Liver (tissue), 9 donors: ENCODE results near the gene TRIOBP. TPM values are rescaled to one million over a fixed set of nuclear protein-coding genes. Genes with fewer than 3 reads are reported as not detected.

ENCODE experiments used
- DNase-seq: peaks from one replicate; pipeline ENCODE4 v3.0.0-alpha.2; 2017; ENCODE audit warnings: low spot score
- H3K27ac ChIP-seq, 2 donors: one replicate each; pipeline ENCODE4 v1.7.0; 2013; ENCODE audit warnings: inconsistent platforms in 2 of 2, low read length in 2 of 2, control low read depth in 1 of 2, low read depth in 1 of 2, mild to moderate bottlenecking in 1 of 2
- H3K27me3 ChIP-seq, 4 donors: one replicate each; pipeline versions ENCODE4 v1.6.1 to v1.7.0; 2013; ENCODE audit warnings: low read length in 3 of 4, inconsistent platforms in 1 of 4, mild to moderate bottlenecking in 1 of 4, moderate library complexity in 1 of 4; ENCODE audit not compliant: control insufficient read depth in 4 of 4, insufficient read depth in 4 of 4
- H3K36me3 ChIP-seq, 4 donors: one replicate each; pipeline versions ENCODE4 v1.6.1 to v1.7.0; 2013; ENCODE audit warnings: low read length in 3 of 4, mild to moderate bottlenecking in 3 of 4, low read depth in 1 of 4, moderate library complexity in 1 of 4; ENCODE audit not compliant: control insufficient read depth in 4 of 4, insufficient read depth in 3 of 4
- H3K4me1 ChIP-seq, 4 donors: one replicate each; pipeline versions ENCODE4 v1.6.1 to v1.7.0; 2013; ENCODE audit warnings: low read length in 3 of 4, mild to moderate bottlenecking in 3 of 4, moderate library complexity in 1 of 4; ENCODE audit not compliant: control insufficient read depth in 4 of 4, insufficient read depth in 4 of 4
- H3K4me3 ChIP-seq, 3 donors: one replicate each; pipeline versions ENCODE4 v1.6.1 to v1.7.0; 2013; ENCODE audit warnings: low read length in 3 of 3, control low read depth in 1 of 3, low read depth in 1 of 3, mild to moderate bottlenecking in 1 of 3
- H3K9ac ChIP-seq, 2 donors: one replicate each; pipeline ENCODE4 v1.7.0; 2013; ENCODE audit warnings: low read length in 2 of 2, mild to moderate bottlenecking in 2 of 2, moderate library complexity in 2 of 2, control low read depth in 1 of 2, low read depth in 1 of 2
- H3K9me3 ChIP-seq, 4 donors: one replicate each; pipeline versions ENCODE4 v1.6.1 to v1.7.0; 2013; ENCODE audit warnings: low read length in 3 of 4; ENCODE audit not compliant: control insufficient read depth in 4 of 4
- EGR1 ChIP-seq, 2 donors: IDR thresholded peaks; 2 replicates each; pipeline ENCODE4 v1.6.1; 2016 to 2018; ENCODE audit warnings: antibody characterized with exemption in 2 of 2, low read depth in 2 of 2
- FOXA1 ChIP-seq: IDR thresholded peaks from 2 replicates; pipeline ENCODE4 v1.6.1; 2016; ENCODE audit warnings: antibody characterized with exemption
- FOXA2 ChIP-seq: IDR thresholded peaks from 2 replicates; pipeline ENCODE4 v1.6.1; 2016; ENCODE audit warnings: antibody characterized with exemption
- GABPA ChIP-seq, 2 donors: IDR thresholded peaks in 1 of 2; conservative IDR thresholded peaks in 1 of 2; 2 replicates each; pipeline ENCODE4 v1.6.1; 2016; ENCODE audit warnings: antibody characterized with exemption in 2 of 2, mild to moderate bottlenecking in 1 of 2, moderate library complexity in 1 of 2
- HNF4A ChIP-seq, 2 donors: conservative IDR thresholded peaks; 2 replicates each; pipeline ENCODE4 v1.6.1; 2016; ENCODE audit warnings: antibody characterized with exemption in 2 of 2, mild to moderate bottlenecking in 2 of 2
- HNF4G ChIP-seq: IDR thresholded peaks from 2 replicates; pipeline ENCODE4 v1.6.1; 2016; ENCODE audit warnings: antibody characterized with exemption
- JUND ChIP-seq, 2 donors: IDR thresholded peaks; 2 replicates each; pipeline ENCODE4 v1.6.1; 2016; ENCODE audit warnings: antibody characterized with exemption in 2 of 2
- NR2F2 ChIP-seq: IDR thresholded peaks from 2 replicates; pipeline ENCODE4 v1.6.1; 2016; ENCODE audit warnings: antibody characterized with exemption
- RAD21 ChIP-seq, 2 donors: IDR thresholded peaks; 2 replicates each; pipeline ENCODE4 v1.6.1; 2016; ENCODE audit warnings: antibody characterized with exemption in 2 of 2, mild to moderate bottlenecking in 2 of 2
- REST ChIP-seq: IDR thresholded peaks from 2 replicates; pipeline ENCODE4 v1.6.1; 2016; ENCODE audit warnings: antibody characterized with exemption, mild to moderate bottlenecking
- RXRA ChIP-seq, 2 donors: IDR thresholded peaks; 2 replicates each; pipeline ENCODE4 v1.6.1; 2017 to 2018; ENCODE audit warnings: antibody characterized with exemption in 2 of 2, mild to moderate bottlenecking in 1 of 2
- SP1 ChIP-seq: IDR thresholded peaks from 2 replicates; pipeline ENCODE4 v1.6.1; 2018; ENCODE audit warnings: antibody characterized with exemption, mild to moderate bottlenecking
- TAF1 ChIP-seq: conservative IDR thresholded peaks from 2 replicates; pipeline ENCODE4 v1.6.1; 2016; ENCODE audit warnings: antibody characterized with exemption, mild to moderate bottlenecking
- YY1 ChIP-seq: IDR thresholded peaks from 2 replicates; pipeline ENCODE4 v1.6.1; 2016; ENCODE audit warnings: antibody characterized with exemption, mild to moderate bottlenecking
- ZBTB33 ChIP-seq: IDR thresholded peaks from 2 replicates; pipeline ENCODE4 v1.6.1; 2016; ENCODE audit warnings: antibody characterized with exemption
- WGBS: extraction: QIAGEN DNeasy Blood & Tissue Kit; methylation state at CpG from one replicate; pipeline ENCODE4 v1.1.7; 2013; 5-methylcytosine and 5-hydroxymethylcytosine counted together
- polyA plus RNA-seq, 2 donors: library from polyadenylated mRNA; stranded (reverse) in 1 of 2; unstranded in 1 of 2; fragments of 200-250 nt in 1 of 2; fragments of >200 nt in 1 of 2; fragmentation: Nextera tagmentation in 1 of 2; extraction: Ambion mirVana in 1 of 2; gene quantifications; one replicate each; pipeline versions ENCODE4 v1.2.1 to v1.2.3, GENCODE V29; 2013 to 2015
- total RNA-seq, 2 donors: library from RNA; depleted of rRNA; stranded (reverse); fragments of >200 nt; gene quantifications; one replicate each; pipeline ENCODE4 v1.2.3, GENCODE V29; 2014
- TF ChIP-seq, protein P1 (sequence below): IDR thresholded peaks from 2 replicates; pipeline ENCODE4 v1.6.1; 2016; ENCODE audit warnings: antibody characterized with exemption
- TF ChIP-seq, protein P2 (sequence below): IDR thresholded peaks from 2 replicates; pipeline ENCODE4 v1.6.1; 2016; ENCODE audit warnings: antibody characterized with exemption
- TF ChIP-seq, protein P3 (sequence below): fragments of 150-350 bp; IDR thresholded peaks from 2 replicates; pipeline ENCODE4 v1.5.1; 2017; ENCODE audit warnings: improper control_type of control experiment, low read depth, low read length; ENCODE audit not compliant: missing input control
- donor health status: healthy.
- donor health status: healthy.
- donor health status: healthy.
- donor health status: healthy.
- donor health status: healthy.

TRIOBP gene
- total and polyA plus RNA-seq, 4 donors, result 4.8 to 41.1 (median 21.6) TPM

GRCh38 chr22:37676736-37677492 is 19.9 kb upstream of the TRIOBP start:
- no peaks in the 10 kb centered on the region for H3K9me3 ChIP-seq
- no peaks in the 10 kb centered on the region for H3K27me3 ChIP-seq
- H3K4me3 ChIP-seq, result peak overlapping the region in 2 of 3 donors; percentile 41 to 60
- H3K9ac ChIP-seq, result peak overlapping the region; percentile 58 to 63
- H3K4me1 ChIP-seq, result peaks cover 10 to 41% (median 30%) of the 10 kb centered on the region in 4 donors
- TF ChIP-seq ZBTB33, result no peak
- TF ChIP-seq, protein P1, sequence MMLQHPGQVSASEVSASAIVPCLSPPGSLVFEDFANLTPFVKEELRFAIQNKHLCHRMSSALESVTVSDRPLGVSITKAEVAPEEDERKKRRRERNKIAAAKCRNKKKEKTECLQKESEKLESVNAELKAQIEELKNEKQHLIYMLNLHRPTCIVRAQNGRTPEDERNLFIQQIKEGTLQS, result no peak
- peak in 1 of 2 donors; percentile 59 for TF ChIP-seq GABPA (IDR thresholded peaks at IDR 0.05 in 1 of 2, conservative IDR thresholded peaks at IDR 0.05 in 1 of 2)
- TF ChIP-seq RXRA (IDR thresholded peaks at IDR 0.05), result no peak
- TF ChIP-seq, protein P2, sequence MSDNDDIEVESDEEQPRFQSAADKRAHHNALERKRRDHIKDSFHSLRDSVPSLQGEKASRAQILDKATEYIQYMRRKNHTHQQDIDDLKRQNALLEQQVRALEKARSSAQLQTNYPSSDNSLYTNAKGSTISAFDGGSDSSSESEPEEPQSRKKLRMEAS, result no peak
- TF ChIP-seq NR2F2, result no peak
- no peak for TF ChIP-seq RAD21 (IDR thresholded peaks at IDR 0.05)
- TF ChIP-seq YY1, result no peak
- no peak for TF ChIP-seq FOXA2
- peak; percentile 12 for TF ChIP-seq SP1
- H3K36me3 ChIP-seq, result no peaks in the 10 kb centered on the region
- WGBS, result 11% methylated on average over 42 of the region's 42 CpGs
- peak overlapping the region; percentile 88 for H3K27ac ChIP-seq
- peak; percentile 65 for DNase-seq

GRCh38 chr22:37677493-37677974 is 19.3 kb upstream of the TRIOBP start:
- Histone ChIP-seq H3K4me3 (peak overlapping the region in 2 of 3 donors; percentile 35 to 60), H3K27me3 (no peaks in the 10 kb centered on the region), H3K4me1 (peaks cover 10 to 42% (median 30%) of the 10 kb centered on the region in 4 donors), H3K27ac (peak overlapping the region; percentile 88), H3K36me3 (no peaks in the 10 kb centered on the region), H3K9me3 (no peaks in the 10 kb centered on the region), H3K9ac (no peak overlapping the region)
- WGBS, result 70% methylated on average over 15 of the region's 15 CpGs
- TF ChIP-seq HNF4A (conservative IDR thresholded peaks at IDR 0.05), result no peak
- no peak for TF ChIP-seq REST
- TF ChIP-seq YY1, result no peak
- no peak for TF ChIP-seq ZBTB33
- no peak for TF ChIP-seq JUND (IDR thresholded peaks at IDR 0.05)
- TF ChIP-seq, protein P1, result no peak
- no peak for TF ChIP-seq EGR1 (IDR thresholded peaks at IDR 0.05; ENCODE audit: low read depth in 2 of 2)
- TF ChIP-seq SP1, result no peak
- no peak for TF ChIP-seq NR2F2
- TF ChIP-seq TAF1, result no peak
- no peak for TF ChIP-seq FOXA2
- TF ChIP-seq, protein P2, result no peak
- TF ChIP-seq RAD21 (IDR thresholded peaks at IDR 0.05), result no peak
- TF ChIP-seq GABPA (IDR thresholded peaks at IDR 0.05 in 1 of 2, conservative IDR thresholded peaks at IDR 0.05 in 1 of 2), result no peak
- no peak for TF ChIP-seq RXRA (IDR thresholded peaks at IDR 0.05)
- TF ChIP-seq FOXA1, result no peak
- TF ChIP-seq, protein P3, sequence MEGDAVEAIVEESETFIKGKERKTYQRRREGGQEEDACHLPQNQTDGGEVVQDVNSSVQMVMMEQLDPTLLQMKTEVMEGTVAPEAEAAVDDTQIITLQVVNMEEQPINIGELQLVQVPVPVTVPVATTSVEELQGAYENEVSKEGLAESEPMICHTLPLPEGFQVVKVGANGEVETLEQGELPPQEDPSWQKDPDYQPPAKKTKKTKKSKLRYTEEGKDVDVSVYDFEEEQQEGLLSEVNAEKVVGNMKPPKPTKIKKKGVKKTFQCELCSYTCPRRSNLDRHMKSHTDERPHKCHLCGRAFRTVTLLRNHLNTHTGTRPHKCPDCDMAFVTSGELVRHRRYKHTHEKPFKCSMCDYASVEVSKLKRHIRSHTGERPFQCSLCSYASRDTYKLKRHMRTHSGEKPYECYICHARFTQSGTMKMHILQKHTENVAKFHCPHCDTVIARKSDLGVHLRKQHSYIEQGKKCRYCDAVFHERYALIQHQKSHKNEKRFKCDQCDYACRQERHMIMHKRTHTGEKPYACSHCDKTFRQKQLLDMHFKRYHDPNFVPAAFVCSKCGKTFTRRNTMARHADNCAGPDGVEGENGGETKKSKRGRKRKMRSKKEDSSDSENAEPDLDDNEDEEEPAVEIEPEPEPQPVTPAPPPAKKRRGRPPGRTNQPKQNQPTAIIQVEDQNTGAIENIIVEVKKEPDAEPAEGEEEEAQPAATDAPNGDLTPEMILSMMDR, result no peak
- TF ChIP-seq HNF4G, result no peak
- no peak for DNase-seq
